ENCODE data around the gene SLC22A4.

DNA sequence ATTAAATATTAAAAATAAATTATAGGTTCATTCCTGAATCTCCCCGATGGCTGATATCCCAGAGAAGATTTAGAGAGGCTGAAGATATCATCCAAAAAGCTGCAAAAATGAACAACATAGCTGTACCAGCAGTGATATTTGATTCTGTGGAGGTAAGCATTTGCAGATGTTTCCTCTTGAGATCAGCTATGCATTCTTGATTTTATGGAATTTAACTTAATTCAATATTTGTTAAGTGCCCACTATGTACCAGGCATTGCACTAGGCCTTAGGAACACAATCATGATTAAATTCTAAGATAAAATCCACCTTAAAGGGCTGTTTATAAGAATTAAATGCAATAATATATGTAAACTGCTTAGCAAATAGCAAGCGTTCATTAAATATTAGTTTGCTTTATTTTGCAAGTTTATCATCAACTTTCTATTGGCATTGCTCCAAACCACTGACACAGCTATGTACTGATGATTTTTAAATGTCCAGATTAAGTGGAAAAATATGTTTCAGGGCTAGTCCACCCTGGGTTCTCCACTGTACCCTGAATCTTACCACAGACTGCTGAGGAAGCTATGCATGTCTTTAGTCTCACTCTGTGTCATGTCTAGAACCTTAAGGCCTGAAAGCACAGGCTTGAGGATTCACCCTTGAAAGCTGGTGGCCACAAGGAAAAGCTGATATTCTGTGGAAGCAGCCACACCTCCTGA lies 33.2 kb downstream of the SLC22A4 start:
- no peak for TF ChIP-seq TEAD4 (IDR thresholded peaks at IDR 0.05)
- TF ChIP-seq, protein P1, sequence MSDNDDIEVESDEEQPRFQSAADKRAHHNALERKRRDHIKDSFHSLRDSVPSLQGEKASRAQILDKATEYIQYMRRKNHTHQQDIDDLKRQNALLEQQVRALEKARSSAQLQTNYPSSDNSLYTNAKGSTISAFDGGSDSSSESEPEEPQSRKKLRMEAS (IDR thresholded peaks at IDR 0.05): no peak

All from Ishikawa (cell line).